OCI-LY3 (cell line): Measurements from ENCODE around the gene SFT2D3.

Experiments used
- EZH2phosphoT487 ChIP-seq: fragments of 200-600 bp; shearing (Covaris generic); IDR thresholded peaks from 2 replicates; pipeline ENCODE4 v1.6.1; 2018; ENCODE audit warnings: antibody characterized with exemption, mixed run types, low read depth
- TF ChIP-seq, protein P1 (sequence below): fragments of 200-600, 300-600 bp; sonication (generic); IDR thresholded peaks from 2 replicates; pipeline ENCODE4 v1.5.1; 2014; ENCODE audit warnings: antibody characterized with exemption, low read length, low read depth

GRCh38 chr2:127721311-127721977 is 20.1 kb downstream of the SFT2D3 start:
- TF ChIP-seq, protein P1, sequence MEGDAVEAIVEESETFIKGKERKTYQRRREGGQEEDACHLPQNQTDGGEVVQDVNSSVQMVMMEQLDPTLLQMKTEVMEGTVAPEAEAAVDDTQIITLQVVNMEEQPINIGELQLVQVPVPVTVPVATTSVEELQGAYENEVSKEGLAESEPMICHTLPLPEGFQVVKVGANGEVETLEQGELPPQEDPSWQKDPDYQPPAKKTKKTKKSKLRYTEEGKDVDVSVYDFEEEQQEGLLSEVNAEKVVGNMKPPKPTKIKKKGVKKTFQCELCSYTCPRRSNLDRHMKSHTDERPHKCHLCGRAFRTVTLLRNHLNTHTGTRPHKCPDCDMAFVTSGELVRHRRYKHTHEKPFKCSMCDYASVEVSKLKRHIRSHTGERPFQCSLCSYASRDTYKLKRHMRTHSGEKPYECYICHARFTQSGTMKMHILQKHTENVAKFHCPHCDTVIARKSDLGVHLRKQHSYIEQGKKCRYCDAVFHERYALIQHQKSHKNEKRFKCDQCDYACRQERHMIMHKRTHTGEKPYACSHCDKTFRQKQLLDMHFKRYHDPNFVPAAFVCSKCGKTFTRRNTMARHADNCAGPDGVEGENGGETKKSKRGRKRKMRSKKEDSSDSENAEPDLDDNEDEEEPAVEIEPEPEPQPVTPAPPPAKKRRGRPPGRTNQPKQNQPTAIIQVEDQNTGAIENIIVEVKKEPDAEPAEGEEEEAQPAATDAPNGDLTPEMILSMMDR = no peak
- TF ChIP-seq EZH2phosphoT487 = no peak
